Measurements from ENCODE around the gene HTRA3.

The HTRA3 gene

GRCh38 chr4:8320386-8320750 is 50.8 kb downstream of the HTRA3 start:
- H3K4me3 ChIP-seq (ENCODE audit: low read depth, low read length) = no peak overlapping the region
- TF ChIP-seq CTCF (IDR thresholded peaks at IDR 0.05; ENCODE audit: insufficient read depth, low read length, missing control alignments) = no peak
- DNase-seq (ENCODE audit: low read depth, low spot score) = no peak
- ChIA-PET CTCF (interaction anchor here (1.4 to 1.8 kb wide), 2 partner anchors 74 to 83 kb away, joined by 3 to 8 read pairs; no protein-coding TSS in a partner anchor), POLR2A (no interaction called here)

GRCh38 chr4:8321220-8321619 is 51.7 kb downstream of the HTRA3 start:
- ChIA-PET CTCF (no interaction called here), POLR2A (no interaction called here)
- DNase-seq (ENCODE audit: low read depth, low spot score) = no peak
- TF ChIP-seq CTCF (IDR thresholded peaks at IDR 0.05; ENCODE audit: insufficient read depth, low read length, missing control alignments) = no peak
- H3K4me3 ChIP-seq (ENCODE audit: low read depth, low read length) = no peak overlapping the region

GRCh38 chr4:8321771-8322170 is 52.2 kb downstream of the HTRA3 start:
- POLR2A ChIA-PET = no interaction called here
- no peak overlapping the region for H3K4me3 ChIP-seq (ENCODE audit: low read depth, low read length)
- DNase-seq (ENCODE audit: low read depth, low spot score) = no peak
- CTCF ChIA-PET = no interaction called here
- TF ChIP-seq CTCF (IDR thresholded peaks at IDR 0.05; ENCODE audit: insufficient read depth, low read length, missing control alignments) = no peak

GRCh38 chr4:8322794-8323704 is 53.5 kb downstream of the HTRA3 start:
- ChIA-PET CTCF (no interaction called here), POLR2A (no interaction called here)
- H3K4me3 ChIP-seq (ENCODE audit: low read depth, low read length) = no peak overlapping the region
- no peak for DNase-seq (ENCODE audit: low read depth, low spot score)
- TF ChIP-seq CTCF (IDR thresholded peaks at IDR 0.05; ENCODE audit: insufficient read depth, low read length, missing control alignments) = no peak

GRCh38 chr4:8323947-8324555 is 54.5 kb downstream of the HTRA3 start:
- DNase-seq (ENCODE audit: low read depth, low spot score) = no peak
- H3K4me3 ChIP-seq (ENCODE audit: low read depth, low read length) = no peak overlapping the region
- no peak for TF ChIP-seq CTCF (IDR thresholded peaks at IDR 0.05; ENCODE audit: insufficient read depth, low read length, missing control alignments)
- POLR2A ChIA-PET = no interaction called here
- CTCF ChIA-PET = no interaction called here

- CTCF ChIA-PET = no interaction called here
- POLR2A ChIA-PET = no interaction called here
- TF ChIP-seq CTCF (IDR thresholded peaks at IDR 0.05; ENCODE audit: insufficient read depth, low read length, missing control alignments) = no peak
- H3K4me3 ChIP-seq (ENCODE audit: low read depth, low read length) = no peak overlapping the region
- DNase-seq (ENCODE audit: low read depth, low spot score) = no peak
Measured at GRCh38 chr4:8324640-8325239, 55.2 kb downstream of the HTRA3 start.

Measured in AG04449 (cell line).